Measurements from ENCODE around the gene ALG3. TPM values are rescaled to one million over a fixed set of nuclear protein-coding genes. Genes with fewer than 3 reads are reported as not detected.

Gene ALG3
- total RNA-seq, 1 donor from 2014 or later, result 73.7 TPM

DNA sequence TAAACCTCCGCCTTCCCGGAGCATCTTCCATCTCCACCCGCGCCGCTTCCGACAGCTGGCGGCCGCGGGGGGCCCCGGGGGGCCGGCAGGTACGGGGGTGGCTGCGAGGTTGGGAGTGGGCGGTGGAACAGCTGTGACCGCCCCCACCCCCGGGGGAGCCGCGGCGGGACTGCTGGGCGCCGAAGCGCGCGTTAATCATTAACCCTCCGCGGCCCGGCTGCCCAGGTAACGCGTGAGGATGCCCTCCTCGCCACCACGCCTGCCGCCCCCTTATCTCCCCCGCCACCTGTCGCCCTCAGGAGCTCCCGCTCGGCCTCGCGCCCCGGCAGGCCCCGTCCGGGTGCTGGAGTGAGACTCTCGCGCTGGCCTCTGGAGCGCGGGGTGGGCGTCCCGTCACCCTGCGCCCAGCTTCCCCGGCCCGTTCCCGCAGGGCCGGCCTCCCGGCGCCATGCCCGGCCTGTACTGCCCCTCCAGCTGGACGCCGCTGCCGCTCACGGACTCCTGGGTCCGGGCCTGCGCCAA is 18.6 kb downstream of the ALG3 start:
- DNase-seq (ENCODE audit: low read depth), result no peak
- Histone ChIP-seq H3K36me3 (ENCODE audit: control insufficient read depth, insufficient read depth, low read length) (no peaks in the 10 kb centered on the region), H3K27me3 (ENCODE audit: control insufficient read depth, insufficient read depth, low read length) (peaks cover 52% of the 10 kb centered on the region), H3K4me3 (ENCODE audit: low read depth, low read length) (peak overlapping the region; percentile 2)
- TF ChIP-seq, protein P1, sequence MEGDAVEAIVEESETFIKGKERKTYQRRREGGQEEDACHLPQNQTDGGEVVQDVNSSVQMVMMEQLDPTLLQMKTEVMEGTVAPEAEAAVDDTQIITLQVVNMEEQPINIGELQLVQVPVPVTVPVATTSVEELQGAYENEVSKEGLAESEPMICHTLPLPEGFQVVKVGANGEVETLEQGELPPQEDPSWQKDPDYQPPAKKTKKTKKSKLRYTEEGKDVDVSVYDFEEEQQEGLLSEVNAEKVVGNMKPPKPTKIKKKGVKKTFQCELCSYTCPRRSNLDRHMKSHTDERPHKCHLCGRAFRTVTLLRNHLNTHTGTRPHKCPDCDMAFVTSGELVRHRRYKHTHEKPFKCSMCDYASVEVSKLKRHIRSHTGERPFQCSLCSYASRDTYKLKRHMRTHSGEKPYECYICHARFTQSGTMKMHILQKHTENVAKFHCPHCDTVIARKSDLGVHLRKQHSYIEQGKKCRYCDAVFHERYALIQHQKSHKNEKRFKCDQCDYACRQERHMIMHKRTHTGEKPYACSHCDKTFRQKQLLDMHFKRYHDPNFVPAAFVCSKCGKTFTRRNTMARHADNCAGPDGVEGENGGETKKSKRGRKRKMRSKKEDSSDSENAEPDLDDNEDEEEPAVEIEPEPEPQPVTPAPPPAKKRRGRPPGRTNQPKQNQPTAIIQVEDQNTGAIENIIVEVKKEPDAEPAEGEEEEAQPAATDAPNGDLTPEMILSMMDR (IDR thresholded peaks at IDR 0.05; ENCODE audit: insufficient read depth, low read length, poor library complexity, severe bottlenecking), result no peak

DNA sequence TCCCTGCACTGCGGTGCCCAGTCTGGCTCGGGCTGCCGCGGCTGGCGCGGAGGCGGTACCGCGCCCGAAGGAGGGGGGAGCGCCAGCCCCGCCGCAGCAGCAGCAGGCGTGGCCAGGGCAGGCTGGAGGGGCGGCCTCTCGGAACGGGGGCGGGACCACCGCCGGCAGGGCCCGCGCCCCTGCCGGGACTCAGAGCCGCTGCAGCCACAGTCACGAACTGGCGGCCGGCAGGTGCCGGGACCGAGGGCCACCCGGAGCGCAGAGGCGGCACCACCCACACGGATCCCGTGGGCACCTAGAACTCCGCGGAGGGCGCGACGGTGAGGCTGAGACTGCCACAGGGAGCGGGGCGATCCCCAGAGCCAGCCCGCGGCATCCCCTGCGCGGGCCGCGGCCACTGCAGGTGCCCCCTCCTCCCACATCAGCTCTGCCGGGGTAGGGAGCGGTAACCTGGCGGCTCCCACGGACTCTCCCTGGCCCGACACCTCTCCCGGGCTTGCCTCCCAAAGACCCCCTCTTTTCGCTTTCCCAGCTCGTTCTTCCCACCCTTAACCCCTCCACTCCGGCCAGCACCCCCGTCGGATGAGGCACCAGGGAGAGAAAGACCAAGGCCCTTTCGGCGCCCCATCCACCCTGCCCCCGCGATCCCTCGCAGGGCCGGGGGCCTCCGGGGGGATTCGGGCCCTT is 19.2 kb downstream of the ALG3 start, which contains the start of gene VWA5B2:
Gene VWA5B2 (plus strand): TSS at position 192 of the 687 bp plus-strand sequence. CDS start 944 bp downstream, outside the sequence.
- no peaks in the 10 kb centered on the region for H3K36me3 ChIP-seq (ENCODE audit: control insufficient read depth, insufficient read depth, low read length)
- TF ChIP-seq, protein P1 (IDR thresholded peaks at IDR 0.05; ENCODE audit: insufficient read depth, low read length, poor library complexity, severe bottlenecking), result no peak
- no peak for DNase-seq (ENCODE audit: low read depth)
- H3K27me3 ChIP-seq (ENCODE audit: control insufficient read depth, insufficient read depth, low read length), result peaks cover 52% of the 10 kb centered on the region
- H3K4me3 ChIP-seq (ENCODE audit: low read depth, low read length), result peak within 1 kb of the TSS; percentile 34

DNA sequence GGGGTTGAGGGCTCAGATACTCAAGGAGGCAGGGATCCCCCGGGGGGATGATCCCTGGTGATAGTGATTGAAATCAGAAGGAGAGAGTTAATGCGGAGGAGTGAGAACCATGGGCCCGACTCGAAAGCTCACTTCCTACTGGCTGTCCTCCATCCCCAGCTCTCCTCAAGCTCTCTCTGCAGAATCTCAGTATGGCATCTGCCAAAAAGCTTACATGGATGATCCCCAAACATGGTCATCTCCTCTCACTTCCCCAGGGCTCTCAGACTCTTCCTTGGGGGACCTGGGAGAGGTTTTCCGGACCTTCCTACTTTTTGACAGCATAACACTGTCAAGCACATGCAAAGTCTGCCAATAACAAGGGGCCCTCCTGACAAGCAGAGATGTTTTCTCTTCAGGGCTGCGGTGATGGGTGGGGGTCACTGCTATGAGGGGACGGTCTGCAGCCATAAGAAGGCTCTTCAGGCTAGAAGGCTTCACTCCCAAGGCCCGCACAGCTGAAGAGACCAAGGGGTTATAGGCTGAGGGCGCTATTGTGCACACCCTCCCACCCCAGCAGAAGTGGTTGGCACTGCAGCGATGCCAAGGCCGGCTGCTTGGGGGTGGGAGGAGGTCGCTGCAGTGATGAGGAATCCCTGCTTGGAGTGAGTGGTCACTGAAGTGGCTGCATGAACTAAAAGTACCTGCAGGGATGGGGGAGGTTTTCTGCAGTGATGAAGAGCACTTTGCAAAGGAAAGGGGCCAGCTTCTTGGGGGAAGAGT is 20.2 kb downstream of the ALG3 start:
- TF ChIP-seq, protein P1 (IDR thresholded peaks at IDR 0.05; ENCODE audit: insufficient read depth, low read length, poor library complexity, severe bottlenecking), result no peak
- Histone ChIP-seq H3K27me3 (ENCODE audit: control insufficient read depth, insufficient read depth, low read length) (peaks cover 52% of the 10 kb centered on the region), H3K4me3 (ENCODE audit: low read depth, low read length) (no peak overlapping the region), H3K36me3 (ENCODE audit: control insufficient read depth, insufficient read depth, low read length) (no peaks in the 10 kb centered on the region)
- DNase-seq (ENCODE audit: low read depth), result no peak

DNA sequence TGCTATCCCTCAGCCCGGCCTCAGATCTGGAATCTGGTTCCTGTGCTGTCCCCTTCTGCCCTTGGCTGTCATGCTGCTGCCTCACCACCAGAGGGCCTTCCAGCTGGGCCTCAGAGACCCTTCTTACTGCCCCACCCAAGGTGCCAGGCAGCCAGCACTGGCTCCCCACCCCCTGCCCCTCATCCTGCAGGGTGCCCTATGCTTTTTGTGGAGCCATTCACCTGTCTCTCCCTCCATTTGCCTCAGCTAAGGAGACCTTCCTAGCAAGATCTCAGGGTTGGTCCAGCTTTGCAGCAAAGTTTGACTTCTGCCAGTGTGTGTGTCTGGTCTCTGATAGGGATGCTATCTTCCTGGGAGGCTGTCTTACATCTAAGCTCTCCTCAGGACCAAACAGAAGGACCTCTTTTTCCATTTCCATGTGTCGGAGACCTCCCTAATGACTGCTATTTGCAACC is 21.3 kb downstream of the ALG3 start:
- H3K4me3 ChIP-seq (ENCODE audit: low read depth, low read length), result no peak overlapping the region
- TF ChIP-seq, protein P1 (IDR thresholded peaks at IDR 0.05; ENCODE audit: insufficient read depth, low read length, poor library complexity, severe bottlenecking), result peak; percentile 87
- peaks cover 50% of the 10 kb centered on the region for H3K27me3 ChIP-seq (ENCODE audit: control insufficient read depth, insufficient read depth, low read length)
- DNase-seq (ENCODE audit: low read depth), result no peak
- H3K36me3 ChIP-seq (ENCODE audit: control insufficient read depth, insufficient read depth, low read length), result no peaks in the 10 kb centered on the region

DNA sequence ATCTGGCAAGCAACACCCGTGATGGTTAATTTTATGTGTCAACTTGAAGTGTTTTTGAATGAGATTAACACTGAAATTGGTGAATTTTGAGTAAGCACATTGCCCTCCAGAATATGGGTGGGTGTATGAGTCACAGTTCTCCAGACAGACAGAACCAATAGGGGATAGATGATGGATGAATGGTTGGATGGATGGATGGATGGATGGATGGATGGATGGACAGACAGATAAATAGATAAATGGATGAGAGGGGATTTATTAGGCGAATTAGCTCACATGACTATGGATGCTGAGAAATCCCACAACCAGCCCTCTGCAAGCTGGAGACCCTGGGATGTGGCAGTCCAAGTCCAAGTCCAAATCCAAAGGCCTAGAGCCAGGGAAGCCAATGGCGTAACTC is 24.8 kb downstream of the ALG3 start:
- peaks cover 16% of the 10 kb centered on the region for H3K27me3 ChIP-seq (ENCODE audit: control insufficient read depth, insufficient read depth, low read length)
- DNase-seq (ENCODE audit: low read depth), result no peak
- TF ChIP-seq, protein P1 (IDR thresholded peaks at IDR 0.05; ENCODE audit: insufficient read depth, low read length, poor library complexity, severe bottlenecking), result no peak
- no peaks in the 10 kb centered on the region for H3K36me3 ChIP-seq (ENCODE audit: control insufficient read depth, insufficient read depth, low read length)
- H3K4me3 ChIP-seq (ENCODE audit: low read depth, low read length), result no peak overlapping the region
